ENCODE results near the gene ZBTB24. TPM values are rescaled to one million over a fixed set of nuclear protein-coding genes. Genes with fewer than 3 reads are reported as not detected.

ZBTB24 gene
- 10 to 100 TPM in 1 of 3 donors, 1 to 10 TPM in 2; 6.7 to 10.6 (median 8.6) TPM for total RNA-seq
- total RNA-seq (2013): 19.1 TPM

- Mint-ChIP-seq H3K9me3 (no peaks in the 10 kb centered on the region), H3K4me1 (peaks cover 42 to 53% of the 10 kb centered on the region in 2 donors), H3K27me3 (ENCODE audit: low read depth in 2 of 2) (no peaks in the 10 kb centered on the region), H3K36me3 (peaks cover 21% of the 10 kb centered on the region), H3K4me3 (peak within 1 kb of the TSS; percentile 92), H3K27ac (peak within 1 kb of the TSS; percentile 67 to 85)
- peak; percentile 86 to 95 (median 91) for ATAC-seq
- Histone ChIP-seq H3K27ac (ENCODE audit: low read length) (peak within 1 kb of the TSS; percentile 64), H3K9me3 (ENCODE audit: control insufficient read depth, insufficient read depth, low read length) (no peaks in the 10 kb centered on the region), H3K4me3 (ENCODE audit: low read length) (peak within 1 kb of the TSS; percentile 80), H3K27me3 (ENCODE audit: control insufficient read depth, insufficient read depth, low read length) (no peaks in the 10 kb centered on the region), H3K36me3 (ENCODE audit: control insufficient read depth, insufficient read depth, low read length) (peaks cover 13% of the 10 kb centered on the region), H3K4me1 (ENCODE audit: control insufficient read depth, insufficient read depth, low read length) (peaks cover 32% of the 10 kb centered on the region)
- intact Hi-C loops (cut with micrococcal nuclease): loop anchor here (1.0 to 2.0 kb wide), 3 partner anchors 24 to 101 kb away; partner anchors contain the start of genes CD164, PPIL6 and SMPD2
- no peak for TF ChIP-seq CTCF (IDR thresholded peaks at IDR 0.05)
- WGBS (ENCODE audit: insufficient coverage): under 1% methylated on average over 79 of the region's 97 CpGs
- DNase-seq: peak; percentile 86 to 95
Measured at GRCh38 chr6:109482905-109483734, at the start of gene ZBTB24. TSS of gene ZBTB24 (minus strand) at chr6:109483219. CDS start at chr6:109482026, 1,193 bp downstream.

- no peak overlapping the region for H3K4me3 ChIP-seq (ENCODE audit: low read length)
- Mint-ChIP-seq H3K4me1 (peaks cover 0 to 5% of the 10 kb centered on the region in 2 donors), H3K36me3 (no peaks in the 10 kb centered on the region), H3K27me3 (ENCODE audit: low read depth in 2 of 2) (no peaks in the 10 kb centered on the region), H3K27ac (no peak overlapping the region), H3K4me3 (no peak overlapping the region), H3K9me3 (no peaks in the 10 kb centered on the region)
- intact Hi-C loops (cut with micrococcal nuclease): no loop called here
- H3K4me1 ChIP-seq (ENCODE audit: control insufficient read depth, insufficient read depth, low read length): no peaks in the 10 kb centered on the region
- no peaks in the 10 kb centered on the region for H3K9me3 ChIP-seq (ENCODE audit: control insufficient read depth, insufficient read depth, low read length)
- ATAC-seq (no peak), DNase-seq (no peak)
- H3K27me3 ChIP-seq (ENCODE audit: control insufficient read depth, insufficient read depth, low read length): no peaks in the 10 kb centered on the region
- H3K36me3 ChIP-seq (ENCODE audit: control insufficient read depth, insufficient read depth, low read length): no peaks in the 10 kb centered on the region
- no peak for TF ChIP-seq CTCF (IDR thresholded peaks at IDR 0.05)
- WGBS (ENCODE audit: insufficient coverage): 92% methylated on average over 6 of the region's 6 CpGs
- H3K27ac ChIP-seq (ENCODE audit: low read length): no peak overlapping the region
Measured at GRCh38 chr6:109531446-109531845, 48.4 kb upstream of the ZBTB24 start.

GRCh38 chr6:109527989-109528388, 45.0 kb upstream of the ZBTB24 start:
- intact Hi-C loops (cut with micrococcal nuclease): loop anchor here (1.0 to 10.0 kb wide), 5 partner anchors 177 to 863 kb away; no protein-coding TSS in a partner anchor
- Histone ChIP-seq H3K27me3 (ENCODE audit: control insufficient read depth, insufficient read depth, low read length) (no peaks in the 10 kb centered on the region), H3K4me1 (ENCODE audit: control insufficient read depth, insufficient read depth, low read length) (no peaks in the 10 kb centered on the region), H3K9me3 (ENCODE audit: control insufficient read depth, insufficient read depth, low read length) (no peaks in the 10 kb centered on the region), H3K4me3 (ENCODE audit: low read length) (no peak overlapping the region), H3K36me3 (ENCODE audit: control insufficient read depth, insufficient read depth, low read length) (no peaks in the 10 kb centered on the region), H3K27ac (ENCODE audit: low read length) (no peak overlapping the region)
- no peak overlapping the region for H3K4me3 Mint-ChIP-seq
- no peak for ATAC-seq
- H3K27me3 Mint-ChIP-seq (ENCODE audit: low read depth in 2 of 2): no peaks in the 10 kb centered on the region
- no peak for TF ChIP-seq CTCF (IDR thresholded peaks at IDR 0.05)
- H3K36me3 Mint-ChIP-seq: peaks cover 14% of the 10 kb centered on the region
- H3K9me3 Mint-ChIP-seq: peaks cover 0 to 5% of the 10 kb centered on the region in 2 donors
- H3K27ac Mint-ChIP-seq: no peak overlapping the region
- H3K4me1 Mint-ChIP-seq: peaks cover 0 to 5% of the 10 kb centered on the region in 2 donors
- DNase-seq: no peak
- 84% methylated on average over 3 of the region's 3 CpGs for WGBS (ENCODE audit: insufficient coverage)

Data from natural killer cell (primary cell).